SK-N-MC (cell line): ENCODE results near the gene FMO3.

Source experiments
- DNase-seq: peaks from one replicate; pipeline ENCODE4 v3.0.0-alpha.2; 2011; ENCODE audit warnings: low read depth, low spot score
- H3K27ac ChIP-seq: fragments of 200-600 bp; sonication (generic); 2 replicates; pipeline ENCODE4 v1.5.1; 2016; ENCODE audit warnings: mixed run types
- H3K36me3 ChIP-seq: fragments of 200-600 bp; sonication (generic); 2 replicates; pipeline ENCODE4 v1.6.1; 2017; ENCODE audit warnings: antibody characterized with exemption, low read length, mixed read lengths; ENCODE audit not compliant: insufficient read depth
- H3K4me3 ChIP-seq: fragments of 200-600 bp; sonication (generic); 2 replicates; pipeline ENCODE4 v1.5.1; 2016
- H3K9ac ChIP-seq: fragments of 200-600 bp; sonication (generic); 2 replicates; pipeline ENCODE4 v1.8.0; 2017; ENCODE audit warnings: mixed run types, mixed read lengths; ENCODE audit not compliant: insufficient read length
- H3K9me3 ChIP-seq: fragments of 200-600 bp; sonication (generic); 2 replicates; pipeline ENCODE4 v1.6.1; 2017; ENCODE audit warnings: low read depth, mild to moderate bottlenecking, antibody characterized with exemption, low read length, moderate library complexity, mixed read lengths
- EZH2 ChIP-seq: fragments of 200-600 bp; sonication (generic); IDR thresholded peaks from one replicate; pipeline ENCODE4 v1.6.1; 2017; ENCODE audit warnings: antibody characterized with exemption
- FOXP2 ChIP-seq: optimal IDR thresholded peaks from 2 replicates; pipeline ENCODE3; 2011; ENCODE audit warnings: mild to moderate bottlenecking, moderate library complexity; ENCODE audit not compliant: insufficient read depth; ENCODE audit errors: extremely low read length, control extremely low read depth
- POLR2AphosphoS5 ChIP-seq: IDR thresholded peaks from 2 replicates; pipeline ENCODE4 v1.6.1; 2012; ENCODE audit warnings: mild to moderate bottlenecking, low read depth, low read length, borderline replicate concordance

FMO3 gene

GRCh38 chr1:171139890-171140289, 49.2 kb downstream of the FMO3 start:
- Histone ChIP-seq H3K36me3 (no peaks in the 10 kb centered on the region), H3K9ac (no peak overlapping the region), H3K9me3 (no peaks in the 10 kb centered on the region), H3K27ac (no peak overlapping the region), H3K4me3 (no peak overlapping the region)
- TF ChIP-seq EZH2 (no peak), POLR2AphosphoS5 (no peak), FOXP2 (no peak)
- DNase-seq: no peak

- no peak for DNase-seq
- no peak for TF ChIP-seq POLR2AphosphoS5
- no peak overlapping the region for H3K27ac ChIP-seq
- H3K36me3 ChIP-seq: no peaks in the 10 kb centered on the region
- no peaks in the 10 kb centered on the region for H3K9me3 ChIP-seq
- H3K9ac ChIP-seq: no peak overlapping the region
- no peak overlapping the region for H3K4me3 ChIP-seq
These were observed 49.7 kb downstream of the FMO3 start for GRCh38 chr1:171140401-171140800.

GRCh38 chr1:171140956-171141687, 50.4 kb downstream of the FMO3 start:
- Histone ChIP-seq H3K4me3 (no peak overlapping the region), H3K27ac (no peak overlapping the region), H3K9me3 (no peaks in the 10 kb centered on the region), H3K9ac (no peak overlapping the region), H3K36me3 (no peaks in the 10 kb centered on the region)
- no peak for TF ChIP-seq EZH2
- no peak for TF ChIP-seq POLR2AphosphoS5
- no peak for TF ChIP-seq FOXP2
- no peak for DNase-seq

- DNase-seq: no peak
- Histone ChIP-seq H3K36me3 (no peaks in the 10 kb centered on the region), H3K9me3 (no peaks in the 10 kb centered on the region), H3K27ac (peak overlapping the region; percentile 55), H3K4me3 (peak overlapping the region; percentile 44), H3K9ac (no peak overlapping the region)
- TF ChIP-seq EZH2 (no peak), FOXP2 (no peak), POLR2AphosphoS5 (no peak)
These were observed 51.1 kb downstream of the FMO3 start for GRCh38 chr1:171141688-171142415.

- peak overlapping the region; percentile 44 for H3K4me3 ChIP-seq
- no peaks in the 10 kb centered on the region for H3K36me3 ChIP-seq
- peak overlapping the region; percentile 55 for H3K27ac ChIP-seq
- no peaks in the 10 kb centered on the region for H3K9me3 ChIP-seq
- H3K9ac ChIP-seq: no peak overlapping the region
- no peak for DNase-seq
- TF ChIP-seq POLR2AphosphoS5 (no peak), EZH2 (no peak), FOXP2 (no peak)
These were observed 52.0 kb downstream of the FMO3 start for GRCh38 chr1:171142416-171143385.

GRCh38 chr1:171150156-171150555, 59.5 kb downstream of the FMO3 start:
- no peak for DNase-seq
- Histone ChIP-seq H3K27ac (no peak overlapping the region), H3K9ac (no peak overlapping the region), H3K4me3 (no peak overlapping the region), H3K36me3 (no peaks in the 10 kb centered on the region), H3K9me3 (no peaks in the 10 kb centered on the region)
- TF ChIP-seq EZH2: no peak
- no peak for TF ChIP-seq POLR2AphosphoS5
- TF ChIP-seq FOXP2: no peak

GRCh38 chr1:171152549-171152948, 61.8 kb downstream of the FMO3 start:
- TF ChIP-seq FOXP2: no peak
- TF ChIP-seq EZH2: no peak
- TF ChIP-seq POLR2AphosphoS5: no peak

GRCh38 chr1:171155484-171155883, 64.8 kb downstream of the FMO3 start:
- Histone ChIP-seq H3K4me3 (no peak overlapping the region), H3K27ac (no peak overlapping the region), H3K9me3 (no peaks in the 10 kb centered on the region), H3K9ac (no peak overlapping the region), H3K36me3 (no peaks in the 10 kb centered on the region)
- no peak for DNase-seq
- TF ChIP-seq EZH2: no peak
- no peak for TF ChIP-seq POLR2AphosphoS5
- no peak for TF ChIP-seq FOXP2

More at GRCh38 chr1:171152549-171152948, 61.8 kb downstream of the FMO3 start:
- H3K9ac ChIP-seq: no peak overlapping the region
- no peak for DNase-seq
- H3K4me3 ChIP-seq: no peak overlapping the region
- H3K36me3 ChIP-seq: no peaks in the 10 kb centered on the region
- no peak overlapping the region for H3K27ac ChIP-seq
- H3K9me3 ChIP-seq: no peaks in the 10 kb centered on the region
